T follicular helper cell (primary cell): ENCODE data around the gene LIPM.

Source experiments
- DNase-seq: peaks from one replicate; pipeline ENCODE4 v3.0.0-alpha.2; 2020; ENCODE audit warnings: low read depth
- total RNA-seq, 2 experiments: gene quantifications; one replicate each; lab custom pipeline; 2026; lab: John Stamatoyannopoulos, UW

Gene LIPM, protein sequence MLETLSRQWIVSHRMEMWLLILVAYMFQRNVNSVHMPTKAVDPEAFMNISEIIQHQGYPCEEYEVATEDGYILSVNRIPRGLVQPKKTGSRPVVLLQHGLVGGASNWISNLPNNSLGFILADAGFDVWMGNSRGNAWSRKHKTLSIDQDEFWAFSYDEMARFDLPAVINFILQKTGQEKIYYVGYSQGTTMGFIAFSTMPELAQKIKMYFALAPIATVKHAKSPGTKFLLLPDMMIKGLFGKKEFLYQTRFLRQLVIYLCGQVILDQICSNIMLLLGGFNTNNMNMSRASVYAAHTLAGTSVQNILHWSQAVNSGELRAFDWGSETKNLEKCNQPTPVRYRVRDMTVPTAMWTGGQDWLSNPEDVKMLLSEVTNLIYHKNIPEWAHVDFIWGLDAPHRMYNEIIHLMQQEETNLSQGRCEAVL
- total RNA-seq: 0 reads per million in 2 experiments

DNA sequence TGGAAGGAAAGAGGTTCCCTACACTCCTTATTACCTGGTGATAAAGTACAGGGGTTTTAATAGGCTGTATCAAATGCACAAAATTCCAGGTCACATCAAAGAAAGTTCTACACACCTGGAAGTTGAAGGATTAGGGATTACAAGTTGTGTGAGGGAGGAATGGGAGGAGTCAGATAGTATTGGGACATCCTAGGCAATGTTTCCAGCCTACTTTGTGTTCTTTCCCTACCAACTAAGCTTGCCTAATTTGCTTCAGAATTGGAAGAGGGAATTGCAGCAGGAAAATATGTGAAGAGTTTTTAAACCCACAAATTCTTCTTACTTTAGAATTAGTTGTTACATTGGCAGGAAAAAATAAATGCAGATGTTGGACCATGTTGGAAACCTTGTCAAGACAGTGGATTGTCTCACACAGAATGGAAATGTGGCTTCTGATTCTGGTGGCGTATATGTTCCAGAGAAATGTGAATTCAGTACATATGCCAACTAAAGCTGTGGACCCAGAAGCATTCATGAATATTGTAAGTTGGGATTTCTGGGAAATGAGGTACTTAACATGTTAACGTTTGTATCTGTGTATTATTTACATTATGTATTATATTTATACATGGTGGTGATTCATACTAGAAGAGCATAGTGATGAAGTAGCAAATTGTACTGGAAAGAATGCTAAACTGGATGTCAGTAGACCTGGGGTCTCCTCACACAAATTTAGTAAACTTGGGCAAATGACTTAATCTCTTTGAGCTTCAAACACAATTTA lies at the start of gene LIPM:
Gene LIPM (plus strand): TSS at position 208 of the 763 bp plus-strand sequence. CDS start 167 bp downstream, at position 375.
- no peak for DNase-seq

DNA sequence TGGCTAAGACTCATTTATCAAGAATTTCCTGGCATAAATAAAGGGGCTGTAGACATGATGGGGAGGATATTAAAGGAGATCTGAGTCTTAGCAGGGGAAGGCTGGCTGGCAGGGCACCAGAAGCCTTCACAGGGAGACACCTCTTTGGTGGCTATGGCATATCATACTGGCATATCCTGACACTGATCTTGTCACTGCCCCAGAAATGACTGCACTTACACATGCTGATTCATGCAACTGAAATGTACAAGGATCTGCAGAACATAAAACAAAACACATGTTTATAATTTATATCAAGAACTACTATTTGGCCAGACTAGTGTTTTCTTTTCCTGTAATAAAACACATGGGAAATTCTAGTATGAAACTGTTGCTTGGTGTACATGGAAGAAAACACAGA lies 48.2 kb upstream of the LIPM start:
- DNase-seq: no peak

DNA sequence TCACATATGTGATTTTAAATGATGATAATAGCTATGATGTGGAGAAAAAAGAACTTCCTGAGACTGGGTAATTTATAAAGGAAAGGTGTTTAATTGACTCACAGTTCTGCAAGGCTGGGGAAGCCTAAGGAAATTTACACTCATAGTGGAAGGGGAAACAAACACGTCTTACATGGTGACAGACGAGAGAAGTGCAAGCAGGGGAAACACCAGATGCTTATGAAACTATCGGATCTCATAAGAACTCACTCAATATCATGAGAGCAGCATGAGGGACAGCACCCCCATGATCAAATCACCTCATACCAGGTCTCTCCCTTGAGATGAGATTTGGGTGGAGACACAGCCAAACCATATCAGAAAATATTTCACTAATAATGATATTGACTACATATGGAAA lies 46.8 kb upstream of the LIPM start:
- no peak for DNase-seq

DNA sequence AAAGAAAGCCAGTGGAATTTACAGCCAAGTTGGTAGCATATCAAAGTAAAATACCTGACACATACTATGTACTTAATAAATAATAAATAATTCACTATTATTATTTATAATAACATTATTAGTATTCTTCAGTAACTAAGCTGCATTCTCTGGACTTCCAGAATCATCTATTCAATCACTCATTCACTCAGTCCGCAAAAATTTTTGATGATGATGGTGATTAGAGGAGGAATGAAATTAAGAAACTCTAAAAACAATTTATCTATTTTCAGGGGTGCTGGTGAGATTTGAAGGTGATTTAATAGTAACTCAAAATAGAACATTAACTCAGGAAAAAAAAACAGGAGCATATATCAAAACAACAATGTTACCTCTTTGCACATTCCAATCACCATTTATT lies 45.9 kb upstream of the LIPM start:
- no peak for DNase-seq

DNA sequence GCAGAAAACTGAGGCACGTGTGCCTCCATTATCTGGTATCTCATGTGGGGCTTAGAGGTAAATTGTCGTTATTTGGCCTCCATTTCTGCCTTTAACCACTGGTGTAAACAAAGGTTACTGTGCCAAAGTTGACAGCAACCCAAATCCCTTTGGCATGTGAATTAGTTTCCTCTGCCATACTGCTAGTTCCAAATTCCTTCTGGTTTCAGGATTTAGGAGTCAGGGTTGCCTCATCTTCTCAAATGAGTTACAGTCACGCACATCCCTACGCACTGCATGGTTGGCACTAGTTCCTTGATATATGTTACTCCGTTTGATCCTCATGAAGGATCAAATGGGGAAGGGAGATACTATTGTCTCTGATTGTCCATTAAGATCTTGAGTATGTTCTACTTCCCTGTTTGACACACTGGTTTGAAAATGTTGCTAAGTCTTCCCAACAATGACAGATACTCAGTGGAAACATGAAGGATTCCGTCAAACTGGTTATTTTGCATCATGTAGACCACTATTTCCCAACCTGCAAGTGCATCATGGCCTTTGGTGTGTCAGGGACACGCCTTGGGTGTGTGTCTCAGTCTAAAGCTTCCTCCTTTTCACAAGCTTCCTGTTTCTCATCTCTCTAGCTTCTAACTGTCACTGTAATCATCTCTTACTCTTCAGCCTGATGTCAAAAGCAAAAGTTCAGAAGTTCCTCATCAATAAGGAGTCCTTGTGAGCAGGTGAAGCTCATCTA lies 43.0 kb upstream of the LIPM start, which contains the start of gene LIPN:
Gene LIPN (plus strand): TSS at position 655 of the 736 bp plus-strand sequence. CDS start 1,386 bp downstream, outside the sequence.
- DNase-seq: no peak

DNA sequence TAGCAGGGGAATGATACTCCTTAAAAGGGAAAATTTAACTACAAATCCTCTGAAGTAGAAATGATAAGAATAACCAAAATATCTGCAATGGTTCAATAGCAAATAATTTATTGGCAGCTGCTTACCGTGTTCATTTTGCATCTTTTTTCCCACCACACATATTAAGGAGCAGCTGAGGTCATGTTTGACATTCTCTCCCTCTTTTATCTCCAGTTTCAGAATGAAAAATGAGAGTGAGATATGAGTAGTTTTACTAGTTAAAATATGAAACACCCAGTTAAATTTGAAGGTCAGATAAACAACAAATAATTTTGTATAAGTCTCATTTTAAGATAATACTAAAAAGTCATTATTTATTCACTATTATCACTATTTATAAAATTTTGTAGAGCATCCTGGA lies 39.6 kb upstream of the LIPM start:
- DNase-seq: no peak

DNA sequence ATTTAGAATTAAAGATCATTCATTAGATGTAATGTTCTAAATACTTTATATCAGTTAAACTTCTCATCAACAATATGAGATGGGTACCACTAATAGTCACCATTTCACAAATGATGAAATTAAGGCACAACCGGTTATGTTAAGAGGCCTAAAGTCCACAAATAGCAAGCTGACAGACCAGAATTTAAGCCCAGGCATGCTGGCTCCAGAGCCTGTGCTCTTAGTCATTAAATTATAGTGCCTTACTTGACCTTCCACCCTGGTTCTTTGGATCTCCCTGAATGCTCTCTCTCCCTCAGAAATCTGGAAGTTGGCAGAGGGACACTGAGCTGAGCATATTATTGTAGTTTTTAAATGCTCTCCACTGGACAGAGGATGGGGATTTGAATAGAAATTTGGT lies 39.1 kb upstream of the LIPM start:
- no peak for DNase-seq

DNA sequence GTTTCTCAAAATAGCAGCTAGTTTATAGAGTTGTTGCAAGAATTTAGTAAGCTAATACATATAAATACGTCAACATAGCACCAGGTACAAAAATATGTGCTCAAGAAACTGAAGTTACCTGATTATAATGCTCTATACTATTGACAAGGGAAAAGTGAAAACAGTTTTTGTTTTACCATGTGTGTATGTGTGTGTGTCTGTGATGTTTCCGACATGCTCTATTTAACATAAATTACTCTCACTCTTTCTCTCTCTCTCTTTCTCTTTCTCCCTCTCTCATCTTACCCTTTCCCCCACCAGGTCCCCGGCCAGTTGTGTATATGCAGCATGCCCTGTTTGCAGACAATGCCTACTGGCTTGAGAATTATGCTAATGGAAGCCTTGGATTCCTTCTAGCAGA lies 38.4 kb upstream of the LIPM start:
- DNase-seq: no peak

DNA sequence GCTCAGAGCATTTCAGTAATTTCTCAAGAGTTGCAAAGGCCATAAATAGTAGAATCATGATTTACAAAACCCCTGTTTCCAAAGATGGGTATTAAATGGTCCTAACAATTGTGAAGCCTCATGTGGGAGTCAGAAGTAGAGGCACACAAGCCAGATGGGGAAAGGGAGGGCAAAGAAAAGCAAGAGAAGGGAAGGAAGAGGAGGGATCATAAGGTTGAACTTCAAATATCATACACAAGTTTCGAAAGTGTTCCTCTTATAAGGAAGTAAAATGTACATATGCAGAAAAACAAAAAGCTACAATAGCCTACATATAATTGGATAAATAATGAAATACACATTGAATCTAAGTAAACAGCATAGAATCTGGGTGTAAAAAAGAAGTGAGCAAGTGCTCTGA lies 36.7 kb upstream of the LIPM start:
- DNase-seq: no peak

DNA sequence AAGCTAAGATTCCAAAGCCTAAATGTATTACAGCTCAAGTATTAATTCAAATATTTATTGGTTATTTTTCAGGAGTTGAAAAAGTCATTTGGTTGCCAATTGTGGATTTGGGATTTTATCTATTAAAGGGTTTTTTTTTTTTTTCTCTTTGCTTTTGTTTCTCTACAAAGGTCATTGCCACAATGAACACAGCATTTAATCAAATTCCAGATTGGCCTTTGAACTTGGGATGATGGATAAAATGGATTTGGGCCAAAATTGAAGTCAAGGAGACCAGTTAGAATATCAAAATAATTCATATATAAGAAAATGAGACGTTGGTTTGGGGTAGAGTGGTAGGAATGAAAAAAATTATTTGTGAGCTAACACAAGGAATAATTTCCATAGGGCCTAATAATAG lies 33.1 kb upstream of the LIPM start:
- no peak for DNase-seq

DNA sequence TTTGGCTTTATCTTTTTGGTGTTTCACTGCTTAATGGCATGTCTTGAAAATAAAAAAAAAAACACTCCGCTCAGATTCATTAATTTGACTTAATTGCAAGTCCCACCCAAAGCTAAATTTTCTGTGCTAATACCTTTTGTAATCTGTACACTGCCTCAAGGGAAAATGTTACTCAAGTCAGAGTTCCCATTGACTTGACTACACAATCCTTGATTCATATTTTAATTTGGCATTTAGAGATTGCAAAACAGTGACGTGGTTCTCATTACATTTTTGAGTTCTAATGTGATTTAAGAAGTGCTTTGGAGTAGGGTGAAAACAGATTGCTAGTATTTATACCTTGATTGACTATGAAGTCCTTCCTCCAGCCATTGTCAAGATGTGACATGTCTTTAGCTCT lies 21.3 kb upstream of the LIPM start:
- no peak for DNase-seq

DNA sequence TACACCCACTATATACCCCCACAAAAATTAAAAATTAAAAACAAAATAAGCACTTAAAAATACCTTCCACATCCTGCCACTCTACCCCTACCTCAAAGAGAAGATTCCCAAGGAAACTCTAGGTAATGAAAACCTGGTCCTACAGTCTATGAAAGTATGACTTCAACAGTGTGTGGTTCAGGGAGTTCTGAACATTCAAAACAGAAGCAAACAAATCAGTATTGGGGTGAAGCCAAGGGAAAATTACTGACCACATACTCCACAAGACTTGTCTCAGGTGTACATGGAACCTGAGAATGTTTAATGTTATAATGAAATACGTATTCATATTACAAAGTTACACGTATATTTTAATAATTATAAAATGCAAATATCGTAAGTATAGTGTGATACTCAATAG lies 20.3 kb upstream of the LIPM start:
- DNase-seq: no peak

DNA sequence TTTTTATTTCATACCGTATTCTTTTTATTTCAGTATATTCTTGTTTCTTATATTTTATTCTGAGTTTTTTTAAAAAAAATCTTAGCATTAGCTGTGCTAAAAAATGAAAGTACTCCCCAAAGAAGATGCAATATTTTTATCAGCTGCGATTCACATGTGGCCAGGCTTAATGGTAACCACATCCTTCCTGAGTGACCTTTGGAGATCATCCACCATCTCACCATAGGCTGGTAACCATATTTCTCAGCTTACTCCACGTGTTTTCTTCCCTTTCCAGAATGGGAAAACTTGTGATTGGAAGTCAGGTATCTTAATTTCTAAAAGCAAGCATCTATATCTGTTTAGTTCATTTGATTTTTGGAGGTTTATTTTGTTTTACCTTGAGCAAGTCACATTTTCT lies 18.8 kb upstream of the LIPM start:
- no peak for DNase-seq

DNA sequence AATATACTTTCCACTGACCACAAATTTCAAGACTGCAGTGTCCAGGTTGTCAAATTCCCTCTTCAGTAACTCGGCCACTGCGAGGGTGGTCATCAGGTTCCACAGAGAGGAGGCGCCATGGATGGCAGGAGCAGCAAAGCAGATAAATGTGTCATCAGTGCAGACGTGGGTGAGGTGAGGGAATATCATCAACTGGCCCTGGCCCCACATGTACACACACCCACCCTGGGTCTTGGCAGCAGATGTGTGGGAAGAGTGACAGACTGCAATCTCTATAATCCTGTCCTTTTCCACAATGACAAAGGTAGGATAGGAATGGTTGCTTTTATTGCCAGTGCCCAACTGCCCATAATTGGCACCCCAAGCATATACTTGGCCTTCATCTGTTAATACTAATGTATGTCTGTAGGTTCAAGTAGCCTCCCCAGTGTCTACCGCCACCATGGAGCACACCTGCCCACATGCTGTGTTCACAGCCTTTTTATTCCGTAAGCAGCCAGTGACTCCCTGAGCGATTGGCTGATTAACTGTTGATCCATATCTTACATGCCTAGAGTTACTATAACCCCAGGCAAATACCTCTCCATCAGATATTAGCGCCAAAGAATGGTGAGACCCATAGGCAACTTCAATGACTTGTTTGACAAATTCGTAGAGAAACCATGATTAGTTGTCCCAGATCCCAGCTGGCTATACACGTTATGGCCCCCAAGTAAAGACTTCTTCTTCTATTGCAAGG lies 16.3 kb upstream of the LIPM start:
- DNase-seq: no peak

DNA sequence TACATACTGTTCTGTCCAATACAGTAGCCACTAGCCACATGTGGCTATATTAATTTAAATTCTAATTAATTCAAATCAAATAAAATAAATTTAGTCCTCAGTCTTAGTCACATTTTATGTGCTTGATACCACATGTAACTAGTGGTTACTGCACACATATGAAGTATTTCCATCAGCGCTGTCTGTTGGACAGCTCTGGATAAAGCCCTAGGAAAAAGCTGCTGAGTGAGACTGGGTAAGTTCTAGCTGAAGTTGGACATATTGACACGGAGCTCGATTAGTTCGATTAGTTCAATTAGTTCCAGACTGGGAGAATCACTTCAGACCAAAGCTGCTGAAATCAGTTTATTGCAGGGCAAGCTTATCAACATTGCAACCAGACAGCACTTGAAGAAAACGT lies 15.1 kb upstream of the LIPM start:
- DNase-seq: no peak

DNA sequence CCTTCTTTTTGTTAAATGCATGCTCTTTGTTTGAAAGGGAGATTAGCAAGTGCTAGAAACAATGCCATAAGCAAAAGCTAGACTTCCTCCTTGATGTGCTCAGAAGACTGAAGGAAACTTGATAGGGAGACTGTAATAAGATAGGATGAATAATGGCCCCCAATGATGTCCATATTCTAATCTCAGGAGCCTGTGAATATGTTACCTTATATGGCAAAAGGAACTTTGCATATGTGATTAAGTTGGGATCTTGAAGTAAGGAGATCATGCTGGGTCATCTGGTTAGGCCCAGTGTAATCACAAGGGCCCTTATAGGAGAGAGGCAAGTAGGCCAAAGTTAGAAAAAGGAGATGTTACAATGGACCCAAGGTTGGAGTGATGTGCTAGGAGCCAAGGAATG lies 13.6 kb upstream of the LIPM start:
- no peak for DNase-seq

DNA sequence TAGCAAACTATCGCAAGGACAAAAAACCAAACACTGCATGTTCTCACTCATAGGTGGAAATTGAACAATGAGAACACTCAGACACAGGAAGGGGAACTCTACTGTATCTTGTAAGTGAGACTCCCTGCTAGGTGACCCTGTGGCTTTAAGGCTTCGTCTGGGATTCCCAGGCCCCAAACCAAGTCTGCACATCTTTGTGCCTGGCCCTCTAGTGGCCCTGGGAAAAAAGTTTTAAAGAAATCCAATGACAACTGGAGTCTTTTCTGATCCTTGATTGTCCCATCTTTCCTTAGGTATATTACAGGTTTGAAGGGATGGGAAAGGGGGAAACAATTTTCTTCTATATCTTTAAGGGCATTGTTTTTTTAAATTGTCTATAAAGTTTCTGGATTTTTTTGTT lies 10.6 kb upstream of the LIPM start:
- DNase-seq: no peak

DNA sequence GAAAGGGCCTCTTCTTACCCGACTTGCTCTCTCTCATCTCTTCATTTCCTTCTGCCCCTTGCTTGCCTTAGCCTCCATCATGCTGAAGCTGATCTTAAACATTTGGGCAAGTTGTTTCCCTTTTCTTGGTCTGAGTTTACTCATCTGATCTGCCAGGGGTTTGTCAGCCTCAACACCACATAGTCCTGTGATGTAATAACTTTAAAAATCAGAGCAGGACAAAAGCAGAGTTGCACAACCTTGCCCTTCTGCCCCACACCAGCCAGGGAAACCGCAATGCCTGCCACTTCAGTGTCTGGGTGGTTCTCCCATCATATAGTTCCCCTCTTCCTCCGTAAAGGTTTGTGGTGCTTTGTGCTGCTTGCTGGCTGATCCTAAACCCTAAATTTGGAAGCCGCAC lies 9.9 kb upstream of the LIPM start:
- no peak for DNase-seq

DNA sequence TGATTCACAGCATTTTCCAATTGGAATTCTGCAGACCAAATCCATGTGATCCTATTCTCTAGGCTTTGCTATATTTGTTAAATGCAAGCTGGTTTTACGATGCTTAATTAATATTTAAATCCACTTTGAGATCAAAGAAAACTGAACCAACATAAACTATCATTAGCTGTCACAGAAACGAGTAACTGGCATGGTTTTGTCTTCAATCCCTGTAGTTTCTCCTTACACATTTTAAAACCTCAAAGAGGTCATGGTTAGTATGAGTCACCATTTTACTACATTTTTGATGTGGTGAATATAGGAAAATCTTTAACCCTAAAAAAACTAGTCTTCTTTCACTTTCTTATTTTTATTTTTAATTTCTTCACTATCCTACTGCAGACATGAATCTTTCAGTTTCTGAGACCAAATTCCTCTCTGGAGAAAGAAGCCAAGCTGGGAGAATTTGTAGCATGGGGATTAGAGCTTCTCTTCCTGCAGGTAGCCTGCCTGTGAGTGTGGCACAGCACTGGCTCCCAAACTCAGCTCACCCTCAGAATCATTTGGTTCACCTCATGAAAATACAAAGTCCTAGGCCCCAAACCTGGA lies 8.7 kb upstream of the LIPM start:
- DNase-seq: no peak

DNA sequence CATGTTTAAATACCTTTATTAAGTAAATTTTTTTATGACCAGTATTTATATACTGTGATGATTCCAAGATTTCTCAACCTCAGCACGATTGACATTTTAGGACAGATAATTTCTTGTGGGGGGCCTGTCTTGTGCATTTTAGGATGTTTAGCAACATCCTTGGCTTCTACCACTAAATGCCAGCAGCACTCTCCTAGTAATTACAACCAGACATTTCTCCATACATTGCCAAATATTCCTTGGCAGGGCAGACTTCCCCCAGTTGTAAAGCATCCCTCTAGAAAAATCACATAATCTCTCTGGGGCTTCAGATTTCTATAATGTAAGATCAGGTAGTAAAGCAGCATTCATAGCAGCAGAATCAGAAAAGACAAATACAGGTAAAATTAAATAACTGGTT lies 7.8 kb upstream of the LIPM start:
- no peak for DNase-seq
